Limb (tissue), 2 donors: Measurements from ENCODE around the gene MANEAL.
"Not testable (repeated sequence)": the region's sequence is repeated elsewhere in the genome, so short reads cannot be mapped to it uniquely, and the experiment has no call there.

Experiments used
- DNase-seq, 2 donors: peaks; one replicate each; pipeline ENCODE4 v3.0.0-alpha.2; 2016; ENCODE audit errors: extremely low spot score in 2 of 2

MANEAL gene, protein sequence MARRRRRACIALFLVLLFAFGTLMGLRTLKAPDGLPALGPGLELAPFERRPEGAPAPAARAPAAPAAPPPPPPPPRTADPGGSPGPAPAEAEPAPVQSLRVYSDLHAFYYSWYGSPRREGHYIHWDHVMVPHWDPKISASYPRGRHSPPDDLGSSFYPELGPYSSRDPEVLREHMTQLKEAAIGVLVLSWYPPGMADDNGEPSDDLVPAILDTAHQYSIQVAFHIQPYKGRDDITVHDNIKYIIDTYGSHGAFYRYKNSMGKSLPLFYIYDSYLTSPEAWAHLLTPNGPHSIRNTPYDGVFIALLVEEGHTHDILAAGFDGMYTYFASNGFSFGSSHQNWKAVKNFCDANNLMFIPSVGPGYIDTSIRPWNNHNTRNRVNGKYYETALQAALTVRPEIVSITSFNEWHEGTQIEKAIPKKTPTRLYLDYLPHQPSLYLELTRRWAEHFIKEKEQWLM

DNA sequence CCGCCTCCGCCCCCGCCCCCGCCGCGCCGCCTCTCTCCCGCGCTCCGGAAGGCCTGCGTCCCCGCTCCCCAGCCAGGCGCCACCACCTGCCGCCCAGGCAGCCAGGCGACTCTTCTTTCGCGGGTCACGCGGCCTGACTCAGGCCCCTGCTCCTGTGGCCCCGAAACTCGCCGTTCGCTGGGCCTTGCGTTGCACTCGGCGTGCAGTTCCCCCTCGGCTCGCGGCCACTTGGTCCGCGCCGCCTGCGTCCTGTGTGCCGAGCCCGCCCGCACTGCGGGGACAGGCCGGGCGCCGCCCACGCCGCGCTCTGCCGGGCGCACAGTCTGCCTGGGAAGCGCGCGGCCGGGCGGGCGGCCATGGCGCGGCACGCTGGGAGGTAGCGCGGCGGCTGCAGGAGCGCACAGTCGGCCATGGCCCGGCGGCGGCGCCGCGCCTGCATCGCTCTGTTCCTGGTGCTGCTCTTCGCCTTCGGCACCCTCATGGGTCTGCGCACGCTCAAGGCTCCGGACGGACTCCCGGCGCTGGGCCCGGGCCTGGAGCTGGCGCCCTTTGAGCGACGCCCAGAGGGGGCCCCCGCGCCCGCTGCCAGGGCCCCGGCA, at the start of gene MANEAL:
Gene MANEAL (plus strand): TSS at position 75 of the 599 bp plus-strand sequence. CDS start 336 bp downstream, at position 411.
- DNase-seq, result peak; percentile 26 to 72

DNA sequence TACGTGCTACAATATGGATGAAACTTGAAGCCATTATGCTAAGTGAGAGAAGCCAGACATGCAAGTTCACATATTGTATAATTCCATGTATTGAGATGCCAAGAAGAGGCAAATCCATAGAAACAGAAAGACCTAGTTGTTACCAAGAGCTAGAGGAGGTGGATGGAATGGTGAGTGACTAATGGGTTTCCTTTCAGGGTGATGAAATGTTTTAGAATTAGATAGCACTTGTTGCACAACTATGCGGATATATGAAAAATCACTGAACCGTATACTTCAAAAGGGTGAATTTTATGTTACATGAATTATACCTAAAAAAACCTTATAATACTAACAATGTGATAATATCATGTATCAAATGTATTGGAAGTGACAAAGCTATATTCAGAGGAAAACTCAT, 46.8 kb upstream of the MANEAL start:
- DNase-seq, result no peak

DNA sequence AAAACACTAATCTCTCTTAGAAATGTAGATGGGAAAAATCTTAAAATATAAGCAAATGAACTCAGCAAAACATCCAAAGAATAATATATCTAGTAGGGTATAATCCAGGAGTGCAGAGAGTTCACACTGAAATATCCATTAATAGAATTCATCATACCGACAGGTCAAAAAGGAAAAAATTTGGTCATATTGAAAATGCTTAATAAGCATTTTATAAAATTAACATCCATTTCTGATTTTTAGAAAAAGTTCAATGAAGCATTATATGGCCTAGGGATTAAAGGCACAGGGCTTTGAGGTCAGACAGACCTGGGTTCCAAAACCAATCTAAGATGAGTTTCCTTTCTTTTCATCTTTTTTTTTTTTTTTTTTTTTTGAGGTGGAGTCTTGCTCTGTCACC, 45.1 kb upstream of the MANEAL start:
- no peak for DNase-seq

DNA sequence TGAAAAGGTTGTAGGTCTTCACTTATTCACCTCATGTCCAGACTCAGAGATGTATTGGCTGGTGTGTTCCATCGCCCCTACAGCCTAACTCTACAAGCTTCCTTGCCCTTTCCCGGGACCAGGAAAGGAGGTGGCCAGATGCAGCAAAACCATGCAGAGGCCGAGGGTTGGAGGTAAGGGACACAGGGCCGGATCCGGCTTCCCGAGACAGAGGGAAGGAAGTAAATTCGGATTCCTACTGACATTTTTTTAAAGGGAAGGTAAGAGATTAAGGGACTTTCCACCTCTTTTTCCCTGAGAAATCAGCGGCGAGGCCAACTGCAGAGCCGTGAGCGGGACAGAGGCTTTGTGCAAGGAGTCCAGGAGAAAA, 41.4 kb upstream of the MANEAL start:
- DNase-seq, result no peak

DNA sequence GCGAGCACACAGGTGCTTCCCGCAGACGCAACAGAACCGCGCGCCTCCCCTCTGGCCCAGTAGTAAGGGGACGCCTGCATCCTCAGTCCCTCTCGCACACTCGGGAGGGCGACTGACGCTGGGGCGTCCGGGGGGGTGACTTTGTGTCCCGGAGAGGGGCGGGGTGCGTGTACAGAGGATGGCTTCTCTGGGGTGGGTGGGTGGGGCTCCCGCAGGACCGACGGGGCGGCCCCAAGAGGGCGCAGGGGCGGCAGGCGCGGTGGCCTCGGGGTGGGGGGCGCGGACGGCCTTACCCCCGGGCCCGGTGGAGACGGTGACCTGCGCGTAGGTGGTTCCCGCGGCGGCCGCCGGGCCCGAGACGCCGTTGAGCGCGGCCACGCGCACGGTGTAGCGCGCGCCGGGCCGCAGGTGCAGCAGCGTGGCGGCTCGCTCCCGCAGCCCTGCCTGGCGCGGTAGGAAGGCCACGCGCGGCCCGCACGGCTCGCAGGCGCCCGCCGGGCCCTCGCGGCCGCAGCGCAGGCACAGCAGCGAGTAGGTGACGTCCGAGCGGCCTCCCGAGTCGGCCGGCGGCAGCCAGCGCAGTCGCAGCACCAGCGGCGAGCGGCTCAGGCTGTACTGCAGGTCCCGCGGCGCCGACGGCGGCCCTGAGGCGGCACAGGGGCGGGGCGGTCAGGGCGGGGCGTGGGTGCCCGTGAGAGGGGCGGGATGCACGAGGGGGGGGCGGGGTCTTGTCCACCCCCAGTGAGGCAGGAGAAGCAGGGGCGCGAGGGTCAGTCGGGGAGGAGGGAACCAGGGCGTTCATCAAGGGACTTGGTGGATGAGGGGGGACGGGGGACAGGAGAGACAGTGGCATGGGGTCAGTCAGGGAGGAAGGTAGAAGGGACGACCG, 40.8 kb upstream of the MANEAL start:
- DNase-seq, result peak in 1 of 2 donors; percentile 36

DNA sequence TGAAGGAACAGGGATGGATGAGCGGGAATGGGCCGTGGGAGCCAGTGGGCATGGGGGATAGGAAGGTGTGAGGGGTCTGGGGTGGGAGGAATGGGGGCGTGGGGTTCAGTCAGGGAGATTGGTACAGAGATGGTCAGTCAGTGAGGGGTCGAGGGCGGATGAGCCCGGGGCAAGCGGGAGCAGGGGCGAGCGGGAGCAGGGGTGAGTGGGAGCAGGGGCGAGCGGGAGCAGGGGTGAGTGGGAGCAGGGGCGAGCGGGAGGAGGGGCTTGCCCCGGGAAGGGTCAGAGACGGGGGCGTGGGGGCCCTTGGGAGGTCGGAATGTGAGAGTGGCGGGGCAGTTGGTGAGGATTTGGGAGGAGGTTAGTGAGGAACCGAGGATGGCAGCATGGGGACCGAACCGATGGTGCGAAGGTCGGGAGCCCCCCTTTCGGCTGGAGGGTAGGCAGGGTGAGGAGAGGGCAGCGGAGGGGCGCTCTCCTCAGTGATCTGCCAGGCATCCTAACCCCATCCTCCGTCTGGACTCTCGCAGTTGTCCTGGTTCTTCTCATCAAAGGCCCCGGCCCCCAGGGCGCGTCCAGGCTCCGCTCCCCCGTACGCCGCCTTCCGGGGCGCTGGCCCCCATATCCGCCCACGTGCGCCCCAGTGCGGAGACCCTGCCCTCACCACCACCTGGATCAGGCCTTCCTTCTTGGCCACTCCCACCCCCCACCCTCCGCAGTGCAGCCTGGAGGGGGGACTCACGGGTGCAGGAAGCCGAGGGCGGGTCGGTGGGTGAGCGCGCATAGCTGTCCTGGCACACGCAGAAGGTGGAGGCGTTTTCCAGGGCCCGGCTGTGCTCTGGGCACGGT, 40.0 kb upstream of the MANEAL start:
- no peak for DNase-seq

DNA sequence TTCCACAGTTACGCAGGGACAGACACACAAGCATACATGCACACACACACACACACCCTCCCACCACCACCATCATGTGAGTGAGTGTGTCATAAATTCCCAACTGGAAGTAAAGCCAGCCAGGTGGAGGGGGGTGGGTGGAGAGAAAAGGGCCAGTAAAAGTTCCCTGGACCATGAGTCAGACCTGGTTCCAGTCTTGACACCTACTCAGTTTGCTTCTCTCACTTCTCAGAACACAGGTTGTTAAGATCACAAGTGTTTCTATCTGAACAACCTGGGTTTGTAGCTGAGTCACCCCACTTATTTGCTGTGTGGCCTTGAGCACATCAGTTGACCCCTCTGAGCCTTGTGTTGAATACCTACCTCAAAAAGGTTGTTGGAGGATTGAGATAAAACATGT, 38.4 kb upstream of the MANEAL start:
- DNase-seq, result no peak

DNA sequence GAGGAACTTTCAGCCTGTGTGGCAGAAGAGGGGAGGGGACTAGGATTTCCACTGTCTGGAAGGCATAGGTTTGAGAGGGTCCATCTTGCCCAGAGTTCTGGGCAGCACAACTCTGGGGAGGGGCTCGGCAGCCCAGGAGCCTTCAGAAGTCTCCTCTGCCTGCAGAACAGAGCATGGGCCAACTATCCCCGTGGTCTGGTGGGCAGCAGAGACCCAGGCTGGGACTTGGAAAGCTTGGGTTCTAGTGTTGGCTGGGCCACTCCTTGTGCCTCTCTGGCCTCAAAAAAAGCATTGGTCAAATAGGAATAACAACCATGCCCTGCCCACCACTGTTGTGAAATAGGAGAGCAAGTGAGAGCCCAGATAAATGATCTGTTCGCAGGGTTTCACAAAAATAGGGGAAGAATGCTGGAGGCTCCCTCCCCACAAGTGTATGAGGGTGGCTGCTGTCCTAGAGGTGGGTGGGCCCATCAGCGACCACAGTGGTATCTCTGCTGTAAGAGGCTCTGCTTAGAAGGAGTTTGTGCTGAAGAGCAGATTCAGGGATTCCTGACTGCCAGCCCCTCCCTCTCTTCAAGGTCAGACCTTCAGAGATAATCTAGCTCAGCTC, 37.6 kb upstream of the MANEAL start:
- no peak for DNase-seq

DNA sequence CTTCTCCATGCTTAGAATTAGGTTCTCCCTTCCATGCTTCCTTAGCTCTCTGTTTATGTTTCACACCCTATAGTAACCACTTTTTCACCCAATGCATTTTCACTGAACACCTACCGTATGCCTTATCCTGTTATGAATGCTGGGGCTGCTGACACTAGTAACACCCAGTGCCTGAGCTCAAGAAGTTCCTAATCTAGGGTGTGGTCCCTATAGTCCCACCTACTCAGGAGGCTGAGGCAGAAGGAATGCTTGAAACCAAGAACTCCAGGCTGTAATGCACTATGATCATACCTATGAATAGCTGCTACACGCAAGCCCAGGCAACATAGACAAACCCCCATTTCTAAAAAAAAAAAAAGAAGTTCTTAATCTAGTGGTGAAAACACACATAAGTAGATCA, 34.2 kb upstream of the MANEAL start:
- no peak for DNase-seq

DNA sequence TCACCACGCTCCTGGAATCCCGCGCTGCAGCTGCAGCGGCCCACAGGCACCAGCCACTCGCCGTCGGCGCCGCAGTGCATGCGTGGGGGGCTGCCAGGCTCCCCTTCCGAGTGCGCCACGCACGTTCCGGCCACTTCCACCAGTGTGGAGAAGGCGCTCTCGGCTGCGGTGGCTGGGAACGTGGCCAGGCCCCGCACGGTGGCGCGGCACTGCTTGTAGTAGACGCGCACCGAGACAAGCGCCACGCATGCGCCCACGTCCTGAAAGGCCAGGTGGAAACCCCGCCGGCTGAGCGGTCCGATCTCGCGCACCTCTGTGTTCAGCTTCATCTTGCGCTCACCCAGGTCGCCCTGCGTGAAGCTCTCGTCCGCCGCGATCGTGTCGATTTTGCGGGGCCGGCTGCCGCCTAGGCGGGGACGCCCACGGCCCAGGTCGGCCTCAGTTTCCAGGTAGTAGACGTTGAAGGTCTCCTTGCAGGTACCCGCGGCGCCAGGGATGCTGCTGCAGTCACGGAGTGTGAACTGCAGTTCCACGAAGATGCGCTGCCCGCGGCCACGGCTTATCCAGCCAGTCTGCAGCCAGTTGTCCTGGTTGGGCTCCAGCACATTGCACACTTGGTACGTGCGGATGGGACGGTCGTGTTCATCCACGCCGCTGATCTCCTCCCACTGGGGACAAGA, 32.1 kb upstream of the MANEAL start:
- no peak for DNase-seq

DNA sequence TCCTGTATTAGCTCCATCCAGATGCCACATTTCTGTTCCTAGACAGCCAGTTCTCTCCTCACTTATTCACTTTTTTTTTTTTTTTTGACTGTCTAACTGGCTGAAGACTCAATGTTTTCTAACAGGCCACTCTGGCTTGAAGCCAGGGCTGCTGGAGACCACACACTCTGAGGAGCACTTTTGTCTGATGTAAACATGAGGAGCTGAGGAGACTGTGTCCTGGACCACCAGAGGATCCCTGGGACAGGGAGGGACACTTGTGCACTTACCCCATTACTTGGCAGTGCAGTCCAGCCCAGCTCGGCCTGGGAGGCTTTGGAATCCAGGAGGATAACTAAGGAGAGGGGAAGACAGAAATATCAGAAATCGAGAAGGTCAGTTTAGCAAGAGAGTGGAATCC, 31.1 kb upstream of the MANEAL start:
- no peak for DNase-seq

DNA sequence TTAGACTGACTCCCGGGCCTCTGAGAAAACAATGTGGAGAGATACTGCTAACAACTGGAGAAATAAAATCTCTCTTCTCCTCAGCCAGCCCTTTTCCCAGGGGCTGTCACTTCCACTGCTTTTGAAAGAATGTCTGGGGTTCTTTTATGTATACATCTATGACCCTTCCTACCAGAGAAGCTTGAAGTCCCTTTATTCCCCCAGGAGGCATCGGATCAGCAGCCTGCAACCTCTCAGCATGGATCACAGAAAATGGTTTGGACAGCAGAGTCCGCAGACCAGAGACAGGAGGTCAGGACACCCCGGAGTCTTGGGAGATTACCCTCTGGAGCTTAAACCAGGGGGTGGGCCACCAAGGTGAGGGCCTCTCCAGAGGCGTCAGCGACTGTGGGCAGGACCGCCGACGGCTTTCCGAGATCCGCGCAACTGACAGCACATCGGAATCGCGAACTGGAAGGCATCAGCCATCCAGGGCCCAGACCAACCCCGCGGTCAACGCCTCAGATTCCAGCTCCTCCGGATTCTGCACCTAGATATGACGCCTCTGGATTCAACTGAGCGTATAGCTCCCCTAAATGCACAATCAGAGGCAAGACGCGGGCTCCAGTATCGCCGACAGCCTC, 29.7 kb upstream of the MANEAL start:
- no peak for DNase-seq

DNA sequence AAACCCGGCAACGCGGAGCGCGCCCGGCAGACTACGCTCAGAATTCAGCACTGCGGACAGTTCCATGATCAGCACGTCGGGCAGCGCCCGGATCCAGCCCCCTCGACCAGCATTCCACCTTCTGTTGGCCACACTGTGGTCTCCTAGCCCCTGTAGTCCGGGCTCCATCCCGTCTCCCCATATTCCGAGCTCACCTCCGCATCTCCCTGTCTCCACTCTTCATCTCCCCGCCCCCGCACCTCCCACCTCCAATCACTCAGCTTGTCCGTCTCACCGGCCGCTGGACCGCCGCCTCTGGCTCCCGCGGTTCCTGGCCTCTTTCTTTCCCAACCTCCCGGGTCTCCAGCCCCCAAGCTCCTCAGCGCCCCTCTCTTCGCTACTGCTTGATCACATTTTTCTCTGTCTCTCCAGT, 29.2 kb upstream of the MANEAL start:
- DNase-seq, result peak; percentile 40 to 85

DNA sequence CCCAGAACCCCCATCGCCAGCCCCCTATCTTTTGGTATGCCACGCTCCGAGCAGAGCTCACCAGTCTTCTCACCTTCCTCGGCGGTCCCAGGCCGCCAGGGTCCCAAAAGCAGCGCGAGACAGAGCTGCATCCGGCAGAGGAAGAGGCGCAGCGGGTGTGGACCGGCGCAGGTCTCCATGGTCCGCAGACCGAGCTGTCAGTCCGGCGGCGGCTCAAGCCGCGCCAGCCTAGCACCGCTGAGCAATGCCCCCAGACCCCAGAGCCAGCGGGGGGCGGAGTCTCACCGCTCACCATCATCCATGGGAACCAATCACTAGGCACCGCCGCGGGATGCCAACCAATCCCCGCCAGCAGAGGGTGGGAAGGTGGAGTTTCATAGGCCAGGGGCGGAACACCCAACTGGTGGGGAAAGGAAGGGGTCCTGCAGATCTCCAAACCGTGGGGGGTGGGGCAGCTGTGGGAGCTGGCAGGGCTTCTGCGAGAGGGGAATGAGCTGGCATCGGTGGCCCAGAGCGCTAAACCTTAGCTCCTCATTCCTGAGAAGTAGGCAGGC, 28.7 kb upstream of the MANEAL start, which contains the start of gene EPHA10:
Gene EPHA10 (minus strand): TSS at position 233 of the 554 bp plus-strand sequence. CDS start 54 bp downstream, at position 179.
- DNase-seq, result peak in 1 of 2 donors; percentile 80

DNA sequence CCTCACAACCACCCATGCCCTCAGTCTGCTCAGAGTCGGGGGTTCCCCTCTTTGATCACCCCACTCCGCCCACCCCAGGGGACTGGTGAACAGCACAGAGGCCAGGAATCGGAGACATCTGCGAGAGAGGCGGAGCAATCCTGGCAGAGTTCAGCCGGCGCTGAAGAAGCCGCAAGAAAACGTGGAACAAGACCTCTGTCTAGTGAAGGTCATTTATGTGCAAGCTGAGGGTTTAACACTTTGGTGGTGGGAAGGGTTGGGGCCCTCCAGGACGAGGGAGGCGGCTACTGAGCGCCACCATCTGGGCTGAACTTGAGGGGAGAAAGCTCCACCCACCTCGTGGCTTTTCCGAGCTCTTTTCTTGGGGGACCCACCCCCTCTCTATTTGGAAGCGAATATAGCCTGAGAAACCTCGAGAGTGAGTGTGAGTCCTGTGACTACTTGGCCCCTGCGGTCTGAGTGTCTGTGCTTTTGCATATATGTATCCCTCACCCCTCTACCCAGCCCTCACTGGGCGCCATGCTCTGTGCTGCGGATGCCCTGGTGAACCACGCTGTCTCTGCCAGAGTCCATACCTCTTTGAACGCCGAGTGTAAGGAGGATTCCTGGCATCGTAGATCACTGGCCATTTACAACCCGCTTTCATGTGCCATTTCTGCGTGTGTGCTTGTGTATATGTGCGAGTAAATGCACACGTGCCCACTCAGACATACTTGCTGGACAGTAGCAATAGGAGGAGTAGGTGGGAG, 27.6 kb upstream of the MANEAL start:
- DNase-seq, result no peak

DNA sequence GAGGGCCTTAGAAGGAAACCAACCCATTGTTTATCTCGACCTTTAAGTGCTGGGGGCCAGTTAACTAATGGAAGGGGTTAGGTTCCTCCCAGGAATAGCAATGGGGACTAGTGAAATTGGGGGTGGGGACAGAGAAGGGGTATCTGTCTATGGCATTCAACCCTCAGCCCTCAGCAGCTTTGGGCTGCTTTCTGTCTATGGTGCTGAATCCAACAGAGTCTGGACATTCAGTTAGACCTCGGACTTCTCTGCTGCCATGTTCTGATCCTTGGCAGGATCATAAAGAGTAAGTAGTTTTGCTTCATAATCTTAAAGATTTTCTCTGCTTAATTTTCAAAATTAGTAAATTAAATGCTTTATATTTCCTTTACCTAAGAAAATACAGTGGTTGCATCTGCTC, 26.2 kb upstream of the MANEAL start:
- no peak for DNase-seq

DNA sequence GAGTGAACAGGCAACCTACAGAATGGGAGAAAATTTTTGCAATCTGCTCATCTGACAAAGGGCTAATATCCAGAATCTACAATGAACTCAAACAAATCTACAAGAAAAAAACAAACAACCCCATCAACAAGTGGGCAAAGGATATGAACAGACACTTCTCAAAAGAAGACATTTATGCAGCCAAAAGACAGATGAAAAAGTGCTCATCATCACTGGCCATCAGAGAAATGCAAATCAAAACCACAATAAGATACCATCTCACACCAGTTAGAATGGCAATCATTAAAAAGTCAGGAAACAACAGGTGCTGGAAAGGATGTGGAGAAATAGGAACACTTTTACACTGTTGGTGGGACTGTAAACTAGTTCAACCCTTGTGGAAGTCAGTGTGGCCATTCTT, 22.2 kb upstream of the MANEAL start:
- not testable (repeated sequence) for DNase-seq

DNA sequence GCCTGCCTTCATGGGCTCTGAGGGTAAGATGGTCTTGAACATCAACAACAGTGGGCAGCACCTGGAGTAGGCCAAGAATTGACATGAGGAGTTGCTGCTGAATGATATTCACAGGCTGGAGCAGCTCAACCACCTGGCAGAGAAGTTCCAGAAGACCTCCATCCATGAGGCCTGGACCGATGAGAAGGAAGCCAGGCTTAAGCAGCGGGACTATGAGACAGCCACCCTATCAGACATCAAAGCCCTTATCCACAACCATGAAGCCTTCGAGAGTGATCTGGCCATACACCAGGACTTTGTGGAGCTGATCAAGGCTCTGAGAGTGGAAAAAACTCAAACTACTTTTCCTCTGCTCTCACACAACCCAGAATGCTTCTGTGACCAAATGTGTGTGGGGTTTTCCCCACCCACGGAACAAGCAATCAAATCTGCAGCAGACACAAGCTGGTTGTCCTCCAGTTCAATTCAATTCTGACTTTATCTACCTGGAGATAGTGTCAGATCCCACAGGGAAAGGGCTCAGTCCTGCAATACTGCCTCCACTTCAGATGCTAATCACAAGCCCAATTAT, 16.6 kb upstream of the MANEAL start:
- DNase-seq, result no peak
